NCI-H2227 treated with DMSO at 0.1 percent for 48 hours (cell line): Measurements from ENCODE around the gene CCDC141.
"Not testable (repeated sequence)": the region's sequence is repeated elsewhere in the genome, so short reads cannot be mapped to it uniquely, and the experiment has no call there.

Source experiments
- DNase-seq: peaks from one replicate; lab custom pipeline; 2025; lab: John Stamatoyannopoulos, UW

Gene CCDC141

DNA sequence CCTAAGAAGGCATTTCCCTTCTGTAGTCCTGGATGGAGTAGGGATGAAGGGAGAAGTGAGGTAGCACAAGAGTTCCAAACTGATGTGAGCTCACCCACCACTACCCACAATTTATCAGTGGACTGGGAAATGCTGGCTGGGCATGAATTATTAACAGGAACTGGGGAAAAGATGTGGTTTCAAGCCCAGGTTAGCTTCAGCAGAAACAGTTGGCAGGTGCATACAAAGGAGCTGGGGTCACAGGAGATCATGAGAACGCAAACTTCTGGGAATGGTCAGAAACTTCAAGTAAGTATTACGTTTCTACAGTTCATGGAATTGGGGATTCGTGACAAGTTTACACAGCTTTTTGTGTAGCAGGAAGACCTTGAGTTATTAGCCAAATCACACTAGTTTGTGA lies 5.4 kb downstream of the CCDC141 start:
- no peak for DNase-seq

GRCh38 chr2:179037807-179038206 lies 12.1 kb downstream of the CCDC141 start:
- DNase-seq, result no peak

- DNase-seq, result no peak
Observed at GRCh38 chr2:179036353-179036905, 13.5 kb downstream of the CCDC141 start.

GRCh38 chr2:179031731-179032408 lies 18.1 kb downstream of the CCDC141 start:
- no peak for DNase-seq

GRCh38 chr2:179024445-179024844 lies 25.5 kb downstream of the CCDC141 start:
- no peak for DNase-seq

- DNase-seq, result no peak
Observed at GRCh38 chr2:179022685-179023084, 27.3 kb downstream of the CCDC141 start.

DNA sequence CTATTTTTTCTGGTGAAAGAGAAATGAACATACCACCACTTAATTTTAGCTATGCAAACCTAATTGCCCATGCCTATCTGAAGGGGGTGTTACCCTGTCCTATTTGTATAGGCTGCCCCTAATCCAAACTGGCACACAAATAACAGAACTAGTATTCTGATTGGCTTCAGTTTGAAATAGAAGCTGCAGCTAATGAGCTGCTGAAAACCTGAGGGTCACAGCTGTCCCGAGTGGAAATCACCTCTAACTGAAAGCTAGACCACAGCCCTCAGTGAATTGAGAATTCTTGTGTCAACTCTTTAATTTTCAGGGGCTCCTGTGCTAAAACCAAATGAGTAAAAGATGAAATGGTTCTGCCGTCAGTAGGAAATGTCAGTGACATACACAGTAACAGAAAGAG lies 28.7 kb downstream of the CCDC141 start:
- DNase-seq, result no peak

- no peak for DNase-seq
Observed at GRCh38 chr2:179020156-179020750, 29.7 kb downstream of the CCDC141 start.

GRCh38 chr2:179019260-179019659 lies 30.7 kb downstream of the CCDC141 start:
- no peak for DNase-seq

- no peak for DNase-seq
Observed at GRCh38 chr2:179017773-179018357, 32.1 kb downstream of the CCDC141 start.

DNA sequence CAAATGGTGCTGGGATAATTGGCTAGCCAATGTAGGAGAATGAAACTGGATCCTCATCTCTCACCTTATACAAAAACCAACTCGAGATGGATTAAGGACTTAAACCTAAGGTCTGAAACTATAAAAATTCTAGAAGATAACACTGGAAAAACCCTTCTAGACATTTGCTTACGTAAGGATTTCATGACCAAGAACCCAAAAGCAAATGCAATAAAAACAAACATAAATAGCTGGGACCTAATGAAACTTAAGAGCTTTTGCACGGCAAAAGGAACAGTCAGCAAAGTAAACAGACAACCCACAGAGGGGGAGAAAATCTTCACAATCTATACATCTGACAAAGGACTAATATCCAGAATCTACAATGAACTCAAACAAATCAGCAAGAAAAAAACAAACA lies 35.7 kb downstream of the CCDC141 start:
- not testable (repeated sequence) for DNase-seq

DNA sequence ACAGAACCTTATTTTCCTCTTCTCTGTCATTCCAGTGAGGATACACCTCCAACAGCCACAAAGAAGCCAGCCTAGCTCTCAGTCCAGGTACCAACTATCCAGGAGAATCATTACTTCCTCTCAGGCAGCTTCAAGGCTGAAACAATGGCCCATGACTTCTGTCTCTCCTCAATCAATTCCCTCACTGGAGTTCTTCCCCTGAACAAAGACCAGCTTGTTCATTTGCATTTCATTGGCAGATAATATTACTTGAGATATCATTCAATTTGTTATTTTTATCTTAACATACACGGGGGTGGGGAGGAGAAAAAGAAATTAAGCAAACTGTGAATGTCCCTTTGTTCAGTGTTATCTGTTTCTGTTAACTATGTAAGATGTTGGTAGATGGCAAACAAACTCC lies 44.0 kb downstream of the CCDC141 start:
- no peak for DNase-seq

- no peak for DNase-seq
Observed at GRCh38 chr2:178999476-178999875, 50.5 kb downstream of the CCDC141 start.

DNA sequence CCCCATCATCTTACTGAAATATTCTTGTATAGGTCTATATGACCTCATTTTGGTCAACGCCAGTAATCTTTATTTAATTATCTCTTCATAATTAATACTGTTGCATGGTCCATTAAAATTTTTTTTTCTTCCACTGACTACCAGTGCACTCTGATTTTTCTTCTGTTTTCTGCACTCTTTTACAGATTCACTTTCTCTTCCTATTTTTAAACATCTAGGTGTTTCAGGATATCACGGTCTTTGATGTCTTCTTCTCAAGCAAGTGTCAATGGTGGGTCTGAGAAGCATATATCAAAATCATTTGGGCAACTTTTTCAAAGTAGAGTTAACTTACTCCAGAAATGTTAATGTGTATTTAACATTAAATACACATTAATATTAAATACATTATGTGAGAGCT lies 51.4 kb downstream of the CCDC141 start:
- DNase-seq, result no peak

DNA sequence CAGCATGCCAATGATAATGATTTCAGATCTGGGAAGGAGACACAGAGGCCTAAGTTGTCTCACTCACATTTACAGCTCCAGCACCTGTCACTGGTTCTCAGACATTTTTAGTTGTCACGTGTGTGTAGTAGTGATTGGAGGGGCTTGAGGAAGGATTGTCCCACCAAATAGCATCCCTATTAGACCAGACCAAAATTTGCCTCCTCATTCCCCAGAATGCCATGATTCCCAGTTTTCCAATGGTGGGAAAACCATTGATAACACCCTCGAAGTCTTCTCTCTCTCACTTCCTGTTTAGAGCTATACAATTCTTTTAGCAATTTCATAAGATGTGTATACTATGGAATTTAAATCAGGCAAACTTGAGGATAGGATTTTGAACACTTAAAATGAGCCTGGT lies 52.5 kb downstream of the CCDC141 start:
- no peak for DNase-seq

DNA sequence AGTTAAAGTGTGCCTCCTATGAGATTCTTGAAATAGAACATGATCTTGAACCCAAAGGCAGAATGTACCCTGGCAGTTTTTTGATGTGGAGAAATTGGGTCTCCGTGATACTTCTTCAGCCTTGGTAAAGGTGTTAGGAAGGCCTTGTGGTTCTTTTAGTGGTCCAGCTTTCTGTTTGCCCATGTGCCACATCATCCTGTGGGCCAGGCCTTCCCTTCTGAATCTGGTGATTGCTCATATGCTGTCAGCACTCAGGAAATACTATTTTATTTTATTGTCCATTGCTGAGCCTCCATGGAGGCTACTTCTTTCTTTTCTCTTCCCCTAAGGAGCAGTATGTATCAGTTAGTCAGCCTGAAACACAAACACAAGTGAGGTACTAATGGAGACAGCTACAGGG lies 52.9 kb downstream of the CCDC141 start:
- DNase-seq, result no peak

- no peak for DNase-seq
Observed at GRCh38 chr2:178994264-178994663, 55.7 kb downstream of the CCDC141 start.

DNA sequence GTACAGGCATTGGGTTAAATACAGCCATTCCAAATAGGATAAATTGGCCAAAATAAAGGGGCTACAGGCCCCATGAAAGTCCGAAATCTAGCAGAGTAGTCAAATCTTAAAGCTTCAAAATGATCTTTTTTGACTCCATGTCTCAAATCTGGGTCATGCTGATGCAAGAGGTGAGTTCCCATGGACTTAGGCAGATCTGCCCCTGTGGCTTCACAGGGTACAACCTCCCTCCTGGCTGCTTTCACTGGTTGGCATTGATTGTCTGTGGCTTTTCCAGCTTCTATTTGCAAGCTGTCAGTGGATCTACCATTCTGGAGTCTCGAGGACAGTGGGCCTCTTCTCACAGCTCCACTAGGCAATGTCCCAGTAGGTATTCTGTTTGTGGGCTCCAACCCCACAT lies 56.1 kb downstream of the CCDC141 start:
- no peak for DNase-seq

DNA sequence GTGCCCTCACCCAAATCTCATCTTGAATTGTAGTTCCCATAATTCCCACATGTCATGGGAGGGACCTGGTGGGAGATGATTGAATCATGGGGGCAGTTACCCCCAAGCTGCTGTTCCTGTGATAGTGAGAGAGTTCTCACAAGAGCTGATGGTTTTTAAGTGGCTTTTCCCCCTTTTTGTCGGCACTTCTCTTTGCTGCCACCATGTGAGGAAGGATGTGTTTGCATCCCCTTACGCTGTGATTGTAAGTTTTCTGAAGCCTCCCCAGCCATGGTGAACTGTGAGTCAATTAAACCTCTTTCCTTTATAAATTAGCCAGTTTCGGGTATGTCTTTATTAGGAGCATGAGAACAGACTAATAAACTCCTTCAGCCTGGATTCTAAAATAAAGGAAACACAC lies 57.2 kb downstream of the CCDC141 start:
- not testable (repeated sequence) for DNase-seq

DNA sequence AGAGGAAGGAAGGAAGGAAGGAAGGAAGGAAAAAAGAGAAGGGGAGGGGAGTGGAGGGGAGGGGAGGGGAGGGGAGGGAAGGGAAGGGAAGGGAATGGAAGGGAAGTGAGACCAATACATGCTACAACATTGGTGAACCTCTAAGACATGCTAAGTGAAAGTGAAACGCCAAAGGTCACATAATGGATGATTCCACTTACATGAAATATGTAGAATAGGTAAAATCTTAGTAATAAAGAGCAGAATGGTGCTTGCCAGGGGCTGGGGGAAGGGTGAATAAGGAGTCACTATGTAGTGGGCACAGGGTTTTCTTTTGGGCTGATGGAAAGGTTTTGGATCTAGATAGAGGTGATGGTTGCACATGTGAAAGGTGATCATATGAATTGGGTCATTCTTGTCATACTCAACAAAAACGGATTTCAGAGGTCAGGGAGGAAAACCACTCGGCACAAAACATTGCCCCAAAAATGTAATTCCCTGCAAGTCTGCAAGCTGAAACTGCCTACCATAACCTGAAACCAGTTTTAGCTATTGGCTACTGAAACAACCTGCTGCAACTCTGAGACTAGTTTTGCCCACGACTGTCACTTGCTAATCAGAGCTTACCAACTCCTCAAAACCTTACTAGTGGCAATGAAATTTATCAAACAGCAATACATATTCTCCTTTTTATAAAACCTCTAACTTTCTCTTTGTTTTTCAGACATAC lies 59.2 kb downstream of the CCDC141 start:
- DNase-seq, result no peak

DNA sequence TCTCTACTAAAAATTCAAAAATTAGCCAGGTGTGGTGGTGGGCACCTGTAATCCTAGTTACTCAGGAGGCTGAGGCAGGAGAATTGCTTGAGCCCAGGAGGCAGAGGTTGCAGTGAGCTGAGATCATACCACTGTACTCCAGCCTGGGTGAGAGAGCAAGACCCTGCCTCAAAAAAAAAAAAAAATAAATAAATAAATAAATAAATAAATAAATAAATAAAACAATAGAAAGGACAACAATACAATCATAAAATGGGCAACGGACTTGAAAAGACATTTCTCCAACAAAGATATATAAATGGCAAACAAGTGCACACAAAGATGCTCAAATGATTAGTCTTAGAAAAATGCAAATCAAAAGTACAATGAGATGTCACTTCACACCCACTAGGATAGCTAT lies 60.5 kb downstream of the CCDC141 start:
- DNase-seq, result not testable (repeated sequence)

- DNase-seq, result not testable (repeated sequence)
Observed at GRCh38 chr2:178982652-178983051, 67.3 kb downstream of the CCDC141 start.

- no peak for DNase-seq
Observed at GRCh38 chr2:178980815-178981214, 69.1 kb downstream of the CCDC141 start.
